ENCODE data around the gene PCCA.

The PCCA gene

DNA sequence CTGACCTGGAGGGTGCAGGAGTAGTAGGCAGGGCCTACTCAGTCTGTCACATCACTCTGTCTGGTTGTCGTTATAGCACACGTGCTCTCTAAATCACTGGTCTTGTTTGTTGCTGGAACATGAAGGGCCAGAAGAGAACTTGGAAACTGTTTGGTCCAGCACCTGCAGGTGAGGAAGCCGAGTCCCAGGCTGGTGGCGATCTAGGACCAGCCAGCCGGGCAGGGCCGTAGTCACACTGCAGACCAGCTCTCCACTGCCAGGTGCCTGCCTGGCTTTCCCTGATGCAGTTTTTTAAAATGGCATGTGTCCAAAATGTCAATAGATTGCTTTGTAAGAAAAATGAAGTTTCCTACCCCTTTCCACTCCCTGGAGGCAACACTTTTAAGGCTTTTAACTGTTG is 446.0 kb downstream of the PCCA start:
- Histone ChIP-seq H3K9me3 (ENCODE audit: control insufficient read depth, insufficient read depth, low read depth, low read length) (no peaks in the 10 kb centered on the region), H3K9ac (ENCODE audit: low read length) (no peak overlapping the region), H3K4me3 (ENCODE audit: low read depth, low read length) (no peak overlapping the region), H3K4me1 (ENCODE audit: control insufficient read depth, insufficient read depth, low read length) (peaks cover 12% of the 10 kb centered on the region), H3K27me3 (ENCODE audit: control insufficient read depth, insufficient read depth, low read length) (no peaks in the 10 kb centered on the region), H3K27ac (ENCODE audit: low read depth, low read length) (no peak overlapping the region), H3K36me3 (ENCODE audit: control insufficient read depth, insufficient read depth, low read length) (no peaks in the 10 kb centered on the region)

DNA sequence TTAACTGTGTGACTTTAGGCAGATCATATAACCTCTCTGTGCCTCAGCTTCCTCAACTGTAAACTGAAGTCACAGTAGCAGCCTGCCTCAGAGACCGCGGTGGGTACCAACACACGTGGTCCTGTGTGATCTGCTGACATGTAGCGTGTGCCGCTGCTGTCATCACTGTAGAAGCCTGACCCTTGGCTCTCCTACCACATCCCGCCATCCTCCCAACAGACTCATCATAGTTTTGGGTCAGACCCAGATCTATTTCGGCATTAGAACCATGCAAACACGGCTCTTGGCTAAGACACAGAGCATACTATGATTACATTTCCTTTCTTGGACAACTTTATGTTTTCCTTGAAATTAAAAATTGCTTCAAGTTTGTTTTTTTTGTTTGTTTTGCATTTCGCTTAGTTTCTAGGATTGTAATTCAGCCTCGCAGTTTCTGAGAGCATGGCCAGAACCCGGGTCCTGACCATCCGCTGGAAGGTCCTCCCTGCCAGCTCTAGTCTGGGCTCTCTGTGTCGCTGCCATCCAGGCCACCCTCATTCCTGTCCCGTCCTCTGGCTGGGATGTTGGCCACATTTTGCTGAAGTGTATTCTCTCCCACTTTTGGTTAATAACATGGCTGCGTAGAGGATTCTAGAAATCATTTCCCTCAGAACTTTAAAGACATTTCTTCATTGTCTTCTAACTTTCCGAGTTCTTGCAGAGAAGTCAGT is 446.7 kb downstream of the PCCA start:
- no peak overlapping the region for H3K27ac ChIP-seq (ENCODE audit: low read depth, low read length)
- H3K9ac ChIP-seq (ENCODE audit: low read length): no peak overlapping the region
- H3K4me1 ChIP-seq (ENCODE audit: control insufficient read depth, insufficient read depth, low read length): peaks cover 5% of the 10 kb centered on the region
- H3K9me3 ChIP-seq (ENCODE audit: control insufficient read depth, insufficient read depth, low read depth, low read length): no peaks in the 10 kb centered on the region
- no peaks in the 10 kb centered on the region for H3K36me3 ChIP-seq (ENCODE audit: control insufficient read depth, insufficient read depth, low read length)
- no peaks in the 10 kb centered on the region for H3K27me3 ChIP-seq (ENCODE audit: control insufficient read depth, insufficient read depth, low read length)
- no peak overlapping the region for H3K4me3 ChIP-seq (ENCODE audit: low read depth, low read length)

DNA sequence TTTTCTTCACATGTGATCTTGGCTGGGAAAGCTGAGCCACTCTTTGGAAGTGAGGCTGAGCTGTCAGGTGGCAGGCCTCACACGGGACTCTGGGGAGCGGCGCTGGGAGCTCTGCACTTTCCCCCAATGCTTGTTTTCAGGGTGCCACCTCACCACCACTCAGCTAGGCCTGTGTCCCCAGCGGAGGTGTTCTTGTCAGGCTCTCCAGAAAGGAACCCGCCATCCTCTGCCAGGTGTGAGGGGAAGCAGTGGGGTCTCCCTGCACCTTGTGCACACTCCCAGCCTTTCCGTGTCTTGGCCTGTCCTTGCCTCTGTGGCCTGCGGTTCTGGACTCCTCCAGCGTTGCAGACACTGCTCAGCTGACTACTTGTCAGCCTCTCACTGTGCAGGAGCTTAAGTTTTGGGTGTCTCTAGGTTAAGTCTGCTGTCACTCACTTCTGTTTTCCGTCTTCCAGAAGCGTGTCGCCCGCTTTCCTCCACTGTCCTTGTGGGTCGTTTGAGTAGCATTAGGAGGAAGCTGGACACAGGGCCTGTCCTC is 447.8 kb downstream of the PCCA start:
- no peaks in the 10 kb centered on the region for H3K36me3 ChIP-seq (ENCODE audit: control insufficient read depth, insufficient read depth, low read length)
- no peaks in the 10 kb centered on the region for H3K9me3 ChIP-seq (ENCODE audit: control insufficient read depth, insufficient read depth, low read depth, low read length)
- H3K27ac ChIP-seq (ENCODE audit: low read depth, low read length): no peak overlapping the region
- no peak overlapping the region for H3K4me3 ChIP-seq (ENCODE audit: low read depth, low read length)
- no peaks in the 10 kb centered on the region for H3K27me3 ChIP-seq (ENCODE audit: control insufficient read depth, insufficient read depth, low read length)
- no peaks in the 10 kb centered on the region; the same call in 1 of the 2 replicates for H3K4me1 ChIP-seq (ENCODE audit: control insufficient read depth, insufficient read depth, low read length)
- no peak overlapping the region for H3K9ac ChIP-seq (ENCODE audit: low read length)

DNA sequence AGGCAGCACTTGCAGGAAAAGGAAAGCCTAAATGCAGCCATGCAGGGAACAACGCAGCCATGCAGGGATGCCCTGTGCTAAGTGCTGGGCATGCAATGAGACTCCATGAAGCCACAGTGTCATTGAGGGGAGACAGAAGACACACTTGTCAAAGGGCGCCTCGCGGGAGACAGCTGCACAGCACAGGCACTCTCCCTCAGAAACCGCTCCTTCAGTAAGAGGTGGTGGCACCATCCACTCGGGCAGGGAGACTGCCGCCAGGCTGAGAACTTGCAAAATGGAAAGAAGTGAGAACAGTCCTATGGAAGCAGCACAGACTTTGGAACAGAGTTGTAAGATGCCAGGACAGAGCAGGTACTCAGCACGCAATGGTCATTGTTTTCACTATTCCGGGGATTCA is 448.6 kb downstream of the PCCA start:
- H3K27ac ChIP-seq (ENCODE audit: low read depth, low read length): no peak overlapping the region
- no peaks in the 10 kb centered on the region for H3K9me3 ChIP-seq (ENCODE audit: control insufficient read depth, insufficient read depth, low read depth, low read length)
- H3K4me3 ChIP-seq (ENCODE audit: low read depth, low read length): no peak overlapping the region
- H3K4me1 ChIP-seq (ENCODE audit: control insufficient read depth, insufficient read depth, low read length): no peaks in the 10 kb centered on the region; the same call in 1 of the 2 replicates
- no peak overlapping the region for H3K9ac ChIP-seq (ENCODE audit: low read length)
- no peaks in the 10 kb centered on the region for H3K36me3 ChIP-seq (ENCODE audit: control insufficient read depth, insufficient read depth, low read length)
- no peaks in the 10 kb centered on the region for H3K27me3 ChIP-seq (ENCODE audit: control insufficient read depth, insufficient read depth, low read length)

DNA sequence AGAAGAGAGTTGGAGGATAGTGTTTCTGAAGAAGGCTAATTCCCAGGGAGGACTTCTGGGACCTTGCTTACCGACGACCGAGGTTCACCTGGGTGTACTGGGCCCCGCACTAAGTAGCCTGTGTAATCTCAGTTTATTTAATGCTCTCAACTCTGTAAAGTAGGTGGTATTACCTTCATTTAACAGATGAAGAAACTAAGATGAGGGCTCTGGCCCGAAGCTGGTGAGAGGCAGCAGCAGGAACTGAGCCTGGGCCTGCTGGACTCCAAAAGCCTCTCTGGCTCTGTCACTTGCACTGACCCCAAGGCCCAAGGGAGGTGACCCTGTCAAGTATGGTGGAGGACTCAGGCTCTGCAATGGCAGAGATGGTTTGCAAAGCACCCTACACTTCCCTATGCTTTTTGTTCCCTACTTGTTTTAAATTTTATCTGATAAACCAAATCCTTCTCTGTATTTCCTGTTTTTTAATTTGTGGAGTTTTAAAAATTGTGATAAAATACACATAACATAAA is 449.1 kb downstream of the PCCA start:
- Histone ChIP-seq H3K36me3 (ENCODE audit: control insufficient read depth, insufficient read depth, low read length) (no peaks in the 10 kb centered on the region), H3K9me3 (ENCODE audit: control insufficient read depth, insufficient read depth, low read depth, low read length) (no peaks in the 10 kb centered on the region), H3K4me3 (ENCODE audit: low read depth, low read length) (no peak overlapping the region), H3K4me1 (ENCODE audit: control insufficient read depth, insufficient read depth, low read length) (no peaks in the 10 kb centered on the region; the same call in 1 of the 2 replicates), H3K27ac (ENCODE audit: low read depth, low read length) (no peak overlapping the region), H3K27me3 (ENCODE audit: control insufficient read depth, insufficient read depth, low read length) (no peaks in the 10 kb centered on the region), H3K9ac (ENCODE audit: low read length) (no peak overlapping the region)

DNA sequence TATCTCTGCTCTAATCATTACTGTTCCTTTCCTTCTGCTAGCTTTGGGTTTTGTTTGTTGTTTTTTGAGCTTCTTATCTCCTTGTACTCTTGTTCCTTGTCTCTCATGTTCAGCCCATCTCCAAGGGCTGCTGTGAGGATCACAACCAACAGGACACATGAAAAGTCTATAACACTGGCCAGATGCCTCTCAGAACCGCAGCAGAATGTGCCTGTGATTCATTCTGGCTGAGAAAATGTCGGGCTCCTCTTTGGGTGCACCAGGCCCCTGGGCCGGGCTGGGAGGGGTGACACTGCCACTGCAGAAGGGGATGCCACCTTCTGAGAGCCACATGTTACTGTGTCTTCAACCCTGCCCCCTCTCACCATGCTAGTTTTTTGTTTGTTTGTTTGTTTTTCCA is 451.7 kb downstream of the PCCA start:
- no peak overlapping the region for H3K4me3 ChIP-seq (ENCODE audit: low read depth, low read length)
- H3K4me1 ChIP-seq (ENCODE audit: control insufficient read depth, insufficient read depth, low read length): no peaks in the 10 kb centered on the region; the same call in 1 of the 2 replicates
- no peak overlapping the region for H3K27ac ChIP-seq (ENCODE audit: low read depth, low read length)
- no peaks in the 10 kb centered on the region for H3K27me3 ChIP-seq (ENCODE audit: control insufficient read depth, insufficient read depth, low read length)
- no peaks in the 10 kb centered on the region for H3K36me3 ChIP-seq (ENCODE audit: control insufficient read depth, insufficient read depth, low read length)
- no peak overlapping the region for H3K9ac ChIP-seq (ENCODE audit: low read length)
- no peaks in the 10 kb centered on the region for H3K9me3 ChIP-seq (ENCODE audit: control insufficient read depth, insufficient read depth, low read depth, low read length)

DNA sequence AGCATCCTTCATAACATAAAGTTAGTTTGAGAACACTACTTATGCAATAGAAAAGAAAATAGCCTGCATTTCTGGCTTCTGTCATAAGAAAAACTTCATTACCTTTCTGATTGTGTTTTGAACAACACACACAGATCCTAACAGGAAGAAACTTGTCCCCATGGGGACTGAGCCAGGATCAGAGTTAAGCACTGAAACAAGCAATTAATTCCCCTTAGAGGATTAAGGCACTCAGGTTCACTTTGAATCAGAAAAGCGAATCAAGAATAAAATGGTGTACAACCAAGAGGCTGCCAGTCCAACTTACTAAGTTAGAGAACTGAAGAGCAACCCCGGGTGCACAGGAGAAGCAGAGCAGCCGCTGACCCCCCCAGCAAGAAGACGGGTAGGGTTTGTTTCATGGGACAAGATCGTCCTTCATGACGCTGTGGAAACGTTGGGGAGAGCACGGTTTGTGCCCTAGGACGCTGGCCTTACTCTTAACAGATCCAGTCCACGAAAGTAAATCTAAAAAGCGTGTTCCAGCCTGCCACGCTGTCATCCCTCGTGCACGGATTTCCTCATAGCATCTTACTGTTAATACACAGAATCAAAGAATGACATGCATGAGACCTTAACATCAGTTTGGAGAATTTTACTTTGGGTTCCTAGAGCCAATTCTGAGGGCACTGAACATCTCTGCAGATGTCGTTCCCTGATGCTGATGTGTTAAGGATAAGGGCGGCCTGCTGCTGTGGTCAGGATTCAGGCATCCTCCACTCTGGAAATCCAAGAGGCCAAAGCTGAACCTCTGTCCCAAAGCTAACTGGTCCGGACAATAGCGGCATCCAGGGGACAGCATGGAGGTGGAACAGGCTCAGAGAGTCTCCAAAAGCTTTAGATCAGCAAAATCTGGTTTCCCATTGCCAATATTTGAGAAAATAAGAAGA is 453.3 kb downstream of the PCCA start:
- no peaks in the 10 kb centered on the region for H3K36me3 ChIP-seq (ENCODE audit: control insufficient read depth, insufficient read depth, low read length)

DNA sequence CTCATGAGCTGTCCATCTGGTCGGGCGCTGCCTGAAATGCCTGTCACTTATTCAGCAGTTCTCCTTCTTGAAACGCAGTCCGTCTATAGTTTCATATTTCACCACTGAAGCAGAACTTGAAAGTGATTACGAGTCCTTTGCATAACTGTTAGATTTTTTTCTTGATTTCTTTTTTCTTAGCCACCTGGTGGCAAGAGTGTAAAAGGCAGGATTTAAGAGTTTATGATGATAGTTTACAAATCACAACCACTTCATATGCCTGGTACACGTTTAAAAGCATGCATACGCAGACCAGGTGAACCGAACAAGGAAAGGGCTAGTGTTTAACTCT is 453.9 kb downstream of the PCCA start:
- Histone ChIP-seq H3K4me3 (ENCODE audit: low read depth, low read length) (no peak overlapping the region), H3K27me3 (ENCODE audit: control insufficient read depth, insufficient read depth, low read length) (no peaks in the 10 kb centered on the region), H3K9me3 (ENCODE audit: control insufficient read depth, insufficient read depth, low read depth, low read length) (no peaks in the 10 kb centered on the region), H3K36me3 (ENCODE audit: control insufficient read depth, insufficient read depth, low read length) (no peaks in the 10 kb centered on the region), H3K4me1 (ENCODE audit: control insufficient read depth, insufficient read depth, low read length) (no peaks in the 10 kb centered on the region; the same call in 1 of the 2 replicates), H3K9ac (ENCODE audit: low read length) (no peak overlapping the region), H3K27ac (ENCODE audit: low read depth, low read length) (no peak overlapping the region)

More for the DNA sequence above, 453.3 kb downstream of the PCCA start:
- H3K4me1 ChIP-seq (ENCODE audit: control insufficient read depth, insufficient read depth, low read length): no peaks in the 10 kb centered on the region; the same call in 1 of the 2 replicates
- H3K4me3 ChIP-seq (ENCODE audit: low read depth, low read length): no peak overlapping the region
- H3K27ac ChIP-seq (ENCODE audit: low read depth, low read length): no peak overlapping the region
- no peak overlapping the region for H3K9ac ChIP-seq (ENCODE audit: low read length)
- H3K27me3 ChIP-seq (ENCODE audit: control insufficient read depth, insufficient read depth, low read length): no peaks in the 10 kb centered on the region
- no peaks in the 10 kb centered on the region for H3K9me3 ChIP-seq (ENCODE audit: control insufficient read depth, insufficient read depth, low read depth, low read length)

DNA sequence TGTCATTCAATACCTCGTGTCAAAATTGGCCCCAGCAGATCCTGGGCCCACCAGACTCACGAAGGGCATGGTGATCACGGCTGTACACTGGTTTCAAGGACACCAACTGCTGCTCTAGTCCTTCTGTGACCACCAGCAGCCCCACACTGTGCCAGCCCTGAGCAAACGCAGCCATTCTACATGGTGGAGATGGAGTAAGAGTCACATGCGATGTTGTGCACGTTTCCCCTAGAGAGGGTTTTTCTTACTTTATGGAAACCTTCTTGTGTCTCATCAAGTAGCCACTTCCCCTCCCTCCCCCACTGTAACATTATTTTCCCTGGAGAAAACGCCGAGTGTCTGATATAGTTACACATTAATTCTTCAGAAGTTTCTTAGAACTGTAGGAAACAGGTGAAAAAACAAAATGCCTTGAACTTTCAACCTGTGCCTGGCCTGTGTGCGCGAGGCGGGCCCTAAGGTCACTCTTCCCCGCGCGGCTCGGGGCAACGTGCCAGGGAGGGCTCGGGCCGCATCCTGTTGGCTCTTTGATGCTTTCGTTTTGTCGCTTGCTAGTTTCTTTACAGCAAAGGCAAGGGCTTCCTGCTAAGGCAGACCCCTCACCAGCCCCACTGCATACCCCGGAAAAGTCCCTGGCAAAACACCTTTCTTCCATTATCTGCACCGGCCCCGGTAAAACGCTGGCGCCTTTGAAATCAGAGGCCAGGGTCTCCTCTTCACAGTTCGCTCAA is 455.1 kb downstream of the PCCA start:
- no peaks in the 10 kb centered on the region for H3K27me3 ChIP-seq (ENCODE audit: control insufficient read depth, insufficient read depth, low read length)
- no peaks in the 10 kb centered on the region; the same call in 1 of the 2 replicates for H3K4me1 ChIP-seq (ENCODE audit: control insufficient read depth, insufficient read depth, low read length)
- no peaks in the 10 kb centered on the region for H3K9me3 ChIP-seq (ENCODE audit: control insufficient read depth, insufficient read depth, low read depth, low read length)
- H3K4me3 ChIP-seq (ENCODE audit: low read depth, low read length): no peak overlapping the region
- H3K27ac ChIP-seq (ENCODE audit: low read depth, low read length): no peak overlapping the region
- no peak overlapping the region for H3K9ac ChIP-seq (ENCODE audit: low read length)
- no peaks in the 10 kb centered on the region for H3K36me3 ChIP-seq (ENCODE audit: control insufficient read depth, insufficient read depth, low read length)

DNA sequence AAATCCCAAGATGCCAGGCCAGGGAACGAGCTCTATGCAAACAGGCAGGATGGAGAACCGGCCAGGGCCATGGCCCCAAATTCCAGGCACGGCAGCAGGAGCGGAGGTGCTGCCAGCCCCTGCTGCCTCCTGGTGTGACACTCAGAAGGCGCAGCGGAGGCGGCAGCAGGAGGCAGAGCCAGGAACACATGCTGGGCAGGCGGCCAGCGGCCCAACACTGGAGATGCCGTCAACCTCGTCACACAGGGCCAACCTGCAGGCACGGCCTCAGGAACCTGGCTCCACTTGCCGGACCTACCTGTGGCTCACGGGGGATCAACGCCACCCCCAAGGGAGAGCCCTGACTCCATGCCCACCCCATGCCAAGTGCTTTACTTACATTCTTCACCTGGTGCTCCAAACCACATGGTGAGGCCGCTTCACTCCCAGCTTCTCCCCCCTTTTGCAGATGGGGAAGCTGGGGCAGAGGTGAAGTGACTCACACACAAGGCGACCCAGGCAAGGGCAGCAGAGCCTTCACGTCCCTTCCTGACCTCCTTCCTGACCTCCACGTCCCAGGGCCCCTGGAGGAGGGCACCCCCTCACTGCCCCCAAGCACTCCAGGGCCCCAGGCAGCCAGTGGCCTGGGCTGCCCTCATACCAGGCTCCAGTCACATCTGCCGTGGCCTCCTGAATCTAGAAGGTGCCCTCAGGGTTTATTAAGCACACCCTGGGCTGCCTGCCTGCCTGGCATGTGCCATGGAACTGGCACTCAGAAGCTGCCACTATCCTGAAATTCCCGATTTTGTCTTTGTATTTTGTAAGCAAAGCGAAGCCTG is 456.2 kb downstream of the PCCA start:
- H3K36me3 ChIP-seq (ENCODE audit: control insufficient read depth, insufficient read depth, low read length): no peaks in the 10 kb centered on the region
- no peaks in the 10 kb centered on the region; the same call in 1 of the 2 replicates for H3K4me1 ChIP-seq (ENCODE audit: control insufficient read depth, insufficient read depth, low read length)
- no peak overlapping the region for H3K4me3 ChIP-seq (ENCODE audit: low read depth, low read length)
- no peak overlapping the region for H3K27ac ChIP-seq (ENCODE audit: low read depth, low read length)
- no peaks in the 10 kb centered on the region for H3K9me3 ChIP-seq (ENCODE audit: control insufficient read depth, insufficient read depth, low read depth, low read length)
- H3K9ac ChIP-seq (ENCODE audit: low read length): no peak overlapping the region
- no peaks in the 10 kb centered on the region for H3K27me3 ChIP-seq (ENCODE audit: control insufficient read depth, insufficient read depth, low read length)
